D721Med (cell line): ENCODE data around the gene RGS7.
"Not testable (repeated sequence)": the region's sequence is repeated elsewhere in the genome, so short reads cannot be mapped to it uniquely, and the experiment has no call there.

Source experiments
- DNase-seq: peaks from one replicate; pipeline ENCODE4 v3.0.0; 2011; ENCODE audit warnings: low spot score; ENCODE audit not compliant: insufficient read length
- FAIRE-seq: peaks from 2 replicates; lab custom pipeline; 2011; peaks lifted over from hg19 to GRCh38; lab: Jason Lieb, UNC
- TF ChIP-seq, protein P1 (sequence below): IDR thresholded peaks from 2 replicates; pipeline ENCODE4 v1.5.1; 2012; ENCODE audit warnings: mild to moderate bottlenecking, control low read depth; ENCODE audit not compliant: insufficient read depth; ENCODE audit errors: missing control alignments

The RGS7 gene

GRCh38 chr1:241166625-241167024 lies 190.4 kb downstream of the RGS7 start:
- TF ChIP-seq, protein P1, sequence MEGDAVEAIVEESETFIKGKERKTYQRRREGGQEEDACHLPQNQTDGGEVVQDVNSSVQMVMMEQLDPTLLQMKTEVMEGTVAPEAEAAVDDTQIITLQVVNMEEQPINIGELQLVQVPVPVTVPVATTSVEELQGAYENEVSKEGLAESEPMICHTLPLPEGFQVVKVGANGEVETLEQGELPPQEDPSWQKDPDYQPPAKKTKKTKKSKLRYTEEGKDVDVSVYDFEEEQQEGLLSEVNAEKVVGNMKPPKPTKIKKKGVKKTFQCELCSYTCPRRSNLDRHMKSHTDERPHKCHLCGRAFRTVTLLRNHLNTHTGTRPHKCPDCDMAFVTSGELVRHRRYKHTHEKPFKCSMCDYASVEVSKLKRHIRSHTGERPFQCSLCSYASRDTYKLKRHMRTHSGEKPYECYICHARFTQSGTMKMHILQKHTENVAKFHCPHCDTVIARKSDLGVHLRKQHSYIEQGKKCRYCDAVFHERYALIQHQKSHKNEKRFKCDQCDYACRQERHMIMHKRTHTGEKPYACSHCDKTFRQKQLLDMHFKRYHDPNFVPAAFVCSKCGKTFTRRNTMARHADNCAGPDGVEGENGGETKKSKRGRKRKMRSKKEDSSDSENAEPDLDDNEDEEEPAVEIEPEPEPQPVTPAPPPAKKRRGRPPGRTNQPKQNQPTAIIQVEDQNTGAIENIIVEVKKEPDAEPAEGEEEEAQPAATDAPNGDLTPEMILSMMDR: no peak
- no peak for DNase-seq
- no peak for FAIRE-seq

DNA sequence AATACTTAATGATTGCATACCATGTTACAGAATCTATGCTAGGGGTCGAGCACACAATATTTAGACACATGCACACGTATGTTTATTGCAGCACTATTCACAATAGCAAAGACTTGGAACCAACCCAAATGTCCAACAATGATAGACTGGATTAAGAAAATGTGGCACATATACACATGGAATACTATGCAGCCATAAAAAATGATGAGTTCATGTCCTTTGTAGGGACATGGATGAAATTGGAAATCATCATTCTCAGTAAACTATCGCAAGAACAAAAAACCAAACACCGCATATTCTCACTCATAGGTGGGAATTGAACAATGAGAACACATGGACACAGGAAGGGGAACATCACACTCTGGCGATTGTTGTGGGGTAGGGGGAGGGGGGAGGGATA lies 191.7 kb downstream of the RGS7 start:
- not testable (repeated sequence) for DNase-seq, FAIRE-seq

GRCh38 chr1:241163363-241163762 lies 193.6 kb downstream of the RGS7 start:
- no peak for FAIRE-seq
- no peak for DNase-seq
- TF ChIP-seq, protein P1: no peak

GRCh38 chr1:241161188-241161689 lies 195.8 kb downstream of the RGS7 start:
- no peak for DNase-seq
- no peak for FAIRE-seq
- TF ChIP-seq, protein P1: no peak

- TF ChIP-seq, protein P1: no peak
- DNase-seq (no peak), FAIRE-seq (no peak)
These were observed 199.6 kb downstream of the RGS7 start for GRCh38 chr1:241157435-241157834.

DNA sequence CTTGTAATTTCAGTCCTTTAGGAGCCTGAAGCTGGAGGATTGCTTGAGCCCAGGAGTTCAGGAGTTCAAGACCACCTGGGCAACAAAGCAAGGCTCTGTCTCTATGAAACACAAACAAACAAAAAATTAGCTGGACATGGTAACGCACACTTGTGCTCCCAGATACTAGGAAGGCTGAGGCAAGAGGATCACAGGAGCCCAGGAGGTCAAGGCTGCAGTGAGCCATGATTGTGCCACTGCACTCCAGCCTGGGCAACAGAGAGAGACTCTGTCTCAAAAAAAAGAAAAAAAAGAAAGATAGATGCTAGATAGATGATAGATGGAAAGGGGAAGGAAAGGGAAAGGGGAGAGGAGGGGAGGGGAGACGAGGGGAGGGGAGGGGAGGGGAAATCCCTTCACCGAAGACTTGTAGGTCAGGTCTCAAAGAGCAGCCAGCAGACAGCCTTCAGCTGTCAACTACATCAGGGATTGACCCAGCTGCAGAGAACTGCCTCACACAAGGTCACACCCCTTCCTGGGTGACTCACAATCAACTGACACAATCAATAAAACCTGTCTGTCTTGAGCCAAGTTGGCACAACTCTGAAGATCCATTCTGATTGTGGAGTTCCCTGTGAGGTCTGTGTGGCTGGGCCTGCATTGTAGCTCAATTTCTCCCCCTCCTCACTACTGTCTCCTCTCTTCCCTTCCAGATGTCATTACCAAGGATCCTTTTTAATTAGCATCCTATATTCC lies 200.6 kb downstream of the RGS7 start:
- TF ChIP-seq, protein P1: no peak
- no peak for DNase-seq
- FAIRE-seq: no peak

DNA sequence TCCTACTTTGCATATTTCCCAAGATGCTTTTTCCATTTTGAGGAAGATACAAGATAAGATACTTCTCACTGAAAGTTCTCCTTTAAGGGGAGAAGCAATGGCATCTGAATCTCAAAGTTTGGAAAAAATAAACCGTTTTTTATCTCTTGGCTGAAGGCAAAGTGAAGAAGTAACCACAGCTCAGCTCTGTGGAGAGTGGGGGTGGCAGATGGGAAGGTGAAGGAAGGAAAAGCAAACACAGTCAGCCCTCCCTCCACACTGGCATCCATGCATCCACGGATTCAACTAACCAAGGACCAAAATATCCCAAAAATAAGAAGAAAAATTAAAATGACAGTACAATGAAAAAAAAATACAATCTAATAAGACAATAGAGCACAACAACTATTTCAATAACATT lies 211.1 kb downstream of the RGS7 start:
- DNase-seq: no peak
- TF ChIP-seq, protein P1: no peak
- no peak for FAIRE-seq
